ENCODE data around the gene TRAK1.
A peak's percentile ranks its signal among the peaks of the same experiment; 100 is the strongest.

The TRAK1 gene

GRCh38 chr3:42088803-42089530 is 2.2 kb upstream of the TRAK1 start:
- TF ChIP-seq, protein P1, sequence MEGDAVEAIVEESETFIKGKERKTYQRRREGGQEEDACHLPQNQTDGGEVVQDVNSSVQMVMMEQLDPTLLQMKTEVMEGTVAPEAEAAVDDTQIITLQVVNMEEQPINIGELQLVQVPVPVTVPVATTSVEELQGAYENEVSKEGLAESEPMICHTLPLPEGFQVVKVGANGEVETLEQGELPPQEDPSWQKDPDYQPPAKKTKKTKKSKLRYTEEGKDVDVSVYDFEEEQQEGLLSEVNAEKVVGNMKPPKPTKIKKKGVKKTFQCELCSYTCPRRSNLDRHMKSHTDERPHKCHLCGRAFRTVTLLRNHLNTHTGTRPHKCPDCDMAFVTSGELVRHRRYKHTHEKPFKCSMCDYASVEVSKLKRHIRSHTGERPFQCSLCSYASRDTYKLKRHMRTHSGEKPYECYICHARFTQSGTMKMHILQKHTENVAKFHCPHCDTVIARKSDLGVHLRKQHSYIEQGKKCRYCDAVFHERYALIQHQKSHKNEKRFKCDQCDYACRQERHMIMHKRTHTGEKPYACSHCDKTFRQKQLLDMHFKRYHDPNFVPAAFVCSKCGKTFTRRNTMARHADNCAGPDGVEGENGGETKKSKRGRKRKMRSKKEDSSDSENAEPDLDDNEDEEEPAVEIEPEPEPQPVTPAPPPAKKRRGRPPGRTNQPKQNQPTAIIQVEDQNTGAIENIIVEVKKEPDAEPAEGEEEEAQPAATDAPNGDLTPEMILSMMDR (IDR thresholded peaks at IDR 0.05) = no peak
- intact Hi-C loops (cut with DNase I; ENCODE audit: low total_unique reads) = no loop called here
- H3K4me3 ChIP-seq = no peak overlapping the region
- peaks cover 0 to 16% (median 0%) of the 10 kb centered on the region in 3 donors for H3K36me3 ChIP-seq
- no peak for DNase-seq
- H3K4me1 ChIP-seq = peaks cover 0 to 39% (median 19%) of the 10 kb centered on the region in 4 donors
- no peaks in the 10 kb centered on the region for H3K27me3 ChIP-seq
- no peaks in the 10 kb centered on the region for H3K9me3 ChIP-seq
- H3K27ac ChIP-seq = no peak overlapping the region

- Histone ChIP-seq H3K9me3 (no peaks in the 10 kb centered on the region), H3K4me3 (peak overlapping the region; percentile 37 to 43), H3K36me3 (peaks cover 0 to 16% (median 0%) of the 10 kb centered on the region in 3 donors), H3K4me1 (peaks cover 0 to 43% (median 22%) of the 10 kb centered on the region in 4 donors), H3K27ac (peak overlapping the region; percentile 73), H3K27me3 (no peaks in the 10 kb centered on the region)
- TF ChIP-seq, protein P1 (IDR thresholded peaks at IDR 0.05) = no peak
- intact Hi-C loops (cut with DNase I; ENCODE audit: low total_unique reads) = no loop called here
- no peak for DNase-seq
Observed at GRCh38 chr3:42092006-42092405, 849 bp downstream of the TRAK1 start.

GRCh38 chr3:42094128-42094527 is 3.0 kb downstream of the TRAK1 start:
- no peak for DNase-seq
- Histone ChIP-seq H3K4me1 (peaks cover 0 to 63% (median 39%) of the 10 kb centered on the region in 4 donors), H3K9me3 (no peaks in the 10 kb centered on the region), H3K27me3 (no peaks in the 10 kb centered on the region), H3K27ac (peak overlapping the region in 1 of 2 donors; percentile 10), H3K4me3 (no peak overlapping the region), H3K36me3 (no peaks in the 10 kb centered on the region)
- TF ChIP-seq, protein P1 (IDR thresholded peaks at IDR 0.05) = no peak
- intact Hi-C loops (cut with DNase I; ENCODE audit: low total_unique reads) = no loop called here

- H3K4me3 ChIP-seq = no peak overlapping the region
- no peak for DNase-seq
- intact Hi-C loops (cut with DNase I; ENCODE audit: low total_unique reads) = loop anchor here (5.0 kb wide), 2 partner anchors 83 to 133 kb away; partner anchors contain the start of gene ULK4
- no peaks in the 10 kb centered on the region for H3K27me3 ChIP-seq
- H3K9me3 ChIP-seq = no peaks in the 10 kb centered on the region
- no peak overlapping the region for H3K27ac ChIP-seq
- H3K4me1 ChIP-seq = peaks cover 0 to 69% (median 41%) of the 10 kb centered on the region in 4 donors
- H3K36me3 ChIP-seq = no peaks in the 10 kb centered on the region
- TF ChIP-seq, protein P1 (IDR thresholded peaks at IDR 0.05) = no peak
Observed at GRCh38 chr3:42094691-42095391, 3.7 kb downstream of the TRAK1 start.

- no peak overlapping the region for H3K27ac ChIP-seq
Observed at GRCh38 chr3:42095540-42095939, 4.4 kb downstream of the TRAK1 start.

More at GRCh38 chr3:42095540-42095939, 4.4 kb downstream of the TRAK1 start:
- Histone ChIP-seq H3K4me3 (no peak overlapping the region), H3K4me1 (peaks cover 0 to 71% (median 41%) of the 10 kb centered on the region in 4 donors), H3K9me3 (no peaks in the 10 kb centered on the region), H3K27me3 (no peaks in the 10 kb centered on the region), H3K36me3 (no peaks in the 10 kb centered on the region)
- TF ChIP-seq, protein P1 (IDR thresholded peaks at IDR 0.05) = no peak
- intact Hi-C loops (cut with DNase I; ENCODE audit: low total_unique reads) = loop anchor here (5.0 kb wide), 2 partner anchors 83 to 133 kb away; partner anchors contain the start of gene ULK4
- DNase-seq = no peak

All from tibial artery (tissue), 4 donors.